ENCODE results near the gene RHOV.

DNA sequence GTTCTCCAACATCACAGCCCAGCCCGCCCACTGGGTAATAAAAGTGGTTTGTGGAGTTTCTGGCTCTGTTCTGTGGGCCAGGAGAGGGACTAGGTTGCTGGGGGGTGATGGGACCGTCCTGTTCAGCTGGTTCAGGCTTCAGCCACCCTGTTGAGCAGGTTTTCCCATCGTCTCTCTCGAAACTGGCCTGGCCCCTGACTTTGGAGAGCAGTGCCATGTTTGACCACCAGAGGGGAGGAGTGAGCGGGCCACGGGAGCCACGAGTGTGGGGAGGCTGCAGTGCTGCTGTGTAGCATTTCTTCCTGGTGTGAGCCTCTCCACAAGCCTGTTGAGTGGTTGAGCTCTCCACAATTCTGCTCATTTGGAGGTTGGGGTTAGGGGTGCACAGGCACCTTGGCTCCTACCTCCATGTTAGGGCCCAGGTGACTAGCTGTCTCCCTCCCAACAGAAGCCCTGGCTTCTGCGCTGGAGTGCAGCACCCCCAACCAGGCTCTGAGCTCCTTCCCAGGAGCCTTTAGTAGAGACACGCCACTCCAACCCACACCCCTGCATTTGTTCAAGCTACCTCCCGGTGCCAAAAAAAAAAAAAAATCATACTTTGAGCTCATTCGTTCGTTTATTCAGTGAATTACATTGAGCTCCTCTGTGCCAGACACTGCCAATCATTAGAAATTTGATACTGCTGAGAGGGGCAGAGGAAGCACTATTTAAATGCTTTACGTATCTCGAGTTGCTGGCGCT lies 16.3 kb downstream of the RHOV start:
- 0 out of 2 replicates have a peak, but pooled peaks have one; percentile 8 for TF ChIP-seq POLR2A (IDR thresholded peaks at IDR 0.05; ENCODE audit: low read length)
- no peak for TF ChIP-seq ZNF302 (CRISPR knock-in tag; IDR thresholded peaks at IDR 0.05)
- TF ChIP-seq CEBPB (IDR thresholded peaks at IDR 0.05) = no peak
- no peak for TF ChIP-seq PHF8 (IDR thresholded peaks at IDR 0.05; ENCODE audit: borderline replicate concordance, low read depth)
- no peak for TF ChIP-seq CBX2 (IDR thresholded peaks at IDR 0.05; ENCODE audit: borderline replicate concordance, low read depth)
- no peak for TF ChIP-seq ZFP36 (IDR thresholded peaks at IDR 0.05; ENCODE audit: borderline replicate concordance, partially characterized antibody)
- TF ChIP-seq, protein P1, sequence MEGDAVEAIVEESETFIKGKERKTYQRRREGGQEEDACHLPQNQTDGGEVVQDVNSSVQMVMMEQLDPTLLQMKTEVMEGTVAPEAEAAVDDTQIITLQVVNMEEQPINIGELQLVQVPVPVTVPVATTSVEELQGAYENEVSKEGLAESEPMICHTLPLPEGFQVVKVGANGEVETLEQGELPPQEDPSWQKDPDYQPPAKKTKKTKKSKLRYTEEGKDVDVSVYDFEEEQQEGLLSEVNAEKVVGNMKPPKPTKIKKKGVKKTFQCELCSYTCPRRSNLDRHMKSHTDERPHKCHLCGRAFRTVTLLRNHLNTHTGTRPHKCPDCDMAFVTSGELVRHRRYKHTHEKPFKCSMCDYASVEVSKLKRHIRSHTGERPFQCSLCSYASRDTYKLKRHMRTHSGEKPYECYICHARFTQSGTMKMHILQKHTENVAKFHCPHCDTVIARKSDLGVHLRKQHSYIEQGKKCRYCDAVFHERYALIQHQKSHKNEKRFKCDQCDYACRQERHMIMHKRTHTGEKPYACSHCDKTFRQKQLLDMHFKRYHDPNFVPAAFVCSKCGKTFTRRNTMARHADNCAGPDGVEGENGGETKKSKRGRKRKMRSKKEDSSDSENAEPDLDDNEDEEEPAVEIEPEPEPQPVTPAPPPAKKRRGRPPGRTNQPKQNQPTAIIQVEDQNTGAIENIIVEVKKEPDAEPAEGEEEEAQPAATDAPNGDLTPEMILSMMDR (IDR thresholded peaks at IDR 0.05) = peak; percentile 75
- TF ChIP-seq KDM1A (IDR thresholded peaks at IDR 0.05; ENCODE audit: low read depth) = no peak
- TF ChIP-seq, protein P2, sequence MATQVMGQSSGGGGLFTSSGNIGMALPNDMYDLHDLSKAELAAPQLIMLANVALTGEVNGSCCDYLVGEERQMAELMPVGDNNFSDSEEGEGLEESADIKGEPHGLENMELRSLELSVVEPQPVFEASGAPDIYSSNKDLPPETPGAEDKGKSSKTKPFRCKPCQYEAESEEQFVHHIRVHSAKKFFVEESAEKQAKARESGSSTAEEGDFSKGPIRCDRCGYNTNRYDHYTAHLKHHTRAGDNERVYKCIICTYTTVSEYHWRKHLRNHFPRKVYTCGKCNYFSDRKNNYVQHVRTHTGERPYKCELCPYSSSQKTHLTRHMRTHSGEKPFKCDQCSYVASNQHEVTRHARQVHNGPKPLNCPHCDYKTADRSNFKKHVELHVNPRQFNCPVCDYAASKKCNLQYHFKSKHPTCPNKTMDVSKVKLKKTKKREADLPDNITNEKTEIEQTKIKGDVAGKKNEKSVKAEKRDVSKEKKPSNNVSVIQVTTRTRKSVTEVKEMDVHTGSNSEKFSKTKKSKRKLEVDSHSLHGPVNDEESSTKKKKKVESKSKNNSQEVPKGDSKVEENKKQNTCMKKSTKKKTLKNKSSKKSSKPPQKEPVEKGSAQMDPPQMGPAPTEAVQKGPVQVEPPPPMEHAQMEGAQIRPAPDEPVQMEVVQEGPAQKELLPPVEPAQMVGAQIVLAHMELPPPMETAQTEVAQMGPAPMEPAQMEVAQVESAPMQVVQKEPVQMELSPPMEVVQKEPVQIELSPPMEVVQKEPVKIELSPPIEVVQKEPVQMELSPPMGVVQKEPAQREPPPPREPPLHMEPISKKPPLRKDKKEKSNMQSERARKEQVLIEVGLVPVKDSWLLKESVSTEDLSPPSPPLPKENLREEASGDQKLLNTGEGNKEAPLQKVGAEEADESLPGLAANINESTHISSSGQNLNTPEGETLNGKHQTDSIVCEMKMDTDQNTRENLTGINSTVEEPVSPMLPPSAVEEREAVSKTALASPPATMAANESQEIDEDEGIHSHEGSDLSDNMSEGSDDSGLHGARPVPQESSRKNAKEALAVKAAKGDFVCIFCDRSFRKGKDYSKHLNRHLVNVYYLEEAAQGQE (IDR thresholded peaks at IDR 0.05) = no peak
- no peak for TF ChIP-seq JUN (IDR thresholded peaks at IDR 0.05)

Measured in A549 (cell line).